OCI-LY7 (cell line): ENCODE results near the gene CYP20A1. TPM values are rescaled to one million over a fixed set of nuclear protein-coding genes. Genes with fewer than 3 reads are reported as not detected.
A peak's percentile ranks its signal among the peaks of the same experiment; 100 is the strongest.

Source experiments
- BruUV-seq: library from RNA; stranded (reverse); fragments of 400-500 nt; replicated peaks from 2 replicates; lab custom pipeline; 2021; lab: Mats Ljungman, UMichigan
- CTCF ChIA-PET: fragments of 300-600 bp; sonication (Branson Sonifier 250); formaldehyde crosslinking; loops from one replicate; lab custom pipeline; 2022; ENCODE audit warnings: antibody characterized with exemption; ENCODE audit not compliant: unreplicated experiment; lab: Charles Lee
- POLR2A ChIA-PET: fragments of 300-600 bp; sonication (Branson Sonifier 250); formaldehyde crosslinking; loops from one replicate; lab custom pipeline; 2022; ENCODE audit warnings: antibody characterized with exemption; lab: Charles Lee
- DNase-seq: peaks from one replicate; pipeline ENCODE4 v3.0.0-alpha.2; 2015; ENCODE audit warnings: low spot score
- H2AFZ ChIP-seq: fragments of 200-600 bp; sonication (generic), shearing (Covaris generic); 2 replicates; pipeline ENCODE4 v1.6.1; 2014; ENCODE audit warnings: mild to moderate bottlenecking, antibody characterized with exemption, low read length, moderate library complexity
- H3K27ac ChIP-seq: fragments of 200-600 bp; sonication (generic); 2 replicates; pipeline ENCODE4 v1.5.1; 2014; ENCODE audit warnings: mixed run types, low read depth, mild to moderate bottlenecking, moderate library complexity, low read length, inconsistent platforms; ENCODE audit not compliant: poor library complexity, severe bottlenecking
- H3K36me3 ChIP-seq: fragments of 200-600 bp; sonication (generic); 2 replicates; pipeline ENCODE4 v1.6.1; 2014; ENCODE audit warnings: mild to moderate bottlenecking, antibody characterized with exemption, low read length, moderate library complexity, mixed read lengths; ENCODE audit not compliant: insufficient read depth
- H3K4me1 ChIP-seq: fragments of 200-600 bp; sonication (generic); 2 replicates; pipeline ENCODE4 v1.5.1; 2014; ENCODE audit warnings: mild to moderate bottlenecking, low read length; ENCODE audit not compliant: insufficient read depth, poor library complexity, severe bottlenecking
- H3K4me2 ChIP-seq: fragments of 200-600 bp; sonication (generic); 2 replicates; pipeline ENCODE4 v1.6.1; 2014; ENCODE audit warnings: mild to moderate bottlenecking, low read length
- H3K4me3 ChIP-seq: fragments of 200-600 bp; sonication (generic); 2 replicates; pipeline ENCODE4 v1.5.1; 2014; ENCODE audit warnings: mild to moderate bottlenecking, low read depth, low read length; ENCODE audit not compliant: poor library complexity, severe bottlenecking
- H3K79me2 ChIP-seq: fragments of 200-600 bp; sonication (generic); 2 replicates; pipeline ENCODE4 v1.6.1; 2016; ENCODE audit warnings: low read depth, mild to moderate bottlenecking, low read length, moderate library complexity, mixed read lengths; ENCODE audit not compliant: insufficient read depth
- H3K9me2 ChIP-seq: fragments of 200-600 bp; sonication (generic); 2 replicates; pipeline ENCODE4 v1.6.1; 2016; ENCODE audit warnings: mild to moderate bottlenecking, low read length, mixed read lengths; ENCODE audit not compliant: insufficient read depth
- H3K9me3 ChIP-seq: fragments of 200-600 bp; sonication (generic); 2 replicates; pipeline ENCODE4 v1.6.1; 2014; ENCODE audit warnings: mild to moderate bottlenecking, mixed run types, low read length, mixed read lengths
- H4K20me1 ChIP-seq: fragments of 200-600 bp; sonication (generic); 2 replicates; pipeline ENCODE4 v1.6.1; 2014; ENCODE audit warnings: mild to moderate bottlenecking, antibody characterized with exemption, low read length, moderate library complexity, mixed read lengths; ENCODE audit not compliant: insufficient read depth
- EZH2phosphoT487 ChIP-seq: fragments of 200-600 bp; sonication (generic); IDR thresholded peaks from 2 replicates; pipeline ENCODE4 v1.6.1; 2018; ENCODE audit warnings: low read depth, borderline replicate concordance, mild to moderate bottlenecking, mixed run types, antibody characterized with exemption, low read length, moderate library complexity, mixed read lengths
- intact Hi-C: fragments of 100-400 bp; cut with micrococcal nuclease; formaldehyde crosslinking; loops from one replicate; pipeline ENCODE4 v1.10.0; 2022; ENCODE audit not compliant: unreplicated experiment
- total RNA-seq, 2 experiments: library from RNA; depleted of rRNA in 1 of 2; stranded (reverse); fragments of >200 nt in 1 of 2; shearing (Covaris generic) in 1 of 2; gene quantifications; 2 replicates each; pipeline ENCODE4 v1.2.3, GENCODE V29; 2014 to 2022
- TF ChIP-seq, protein P1 (sequence below): fragments of 200-600 bp; sonication (generic); conservative IDR thresholded peaks from 2 replicates; pipeline ENCODE4 v1.5.1; 2014; ENCODE audit warnings: mild to moderate bottlenecking, antibody characterized with exemption, low read length, moderate library complexity, mixed read lengths

The CYP20A1 gene
- total RNA-seq, 2 experiments from 2014 or later, result 14.7 to 20.3 TPM

DNA sequence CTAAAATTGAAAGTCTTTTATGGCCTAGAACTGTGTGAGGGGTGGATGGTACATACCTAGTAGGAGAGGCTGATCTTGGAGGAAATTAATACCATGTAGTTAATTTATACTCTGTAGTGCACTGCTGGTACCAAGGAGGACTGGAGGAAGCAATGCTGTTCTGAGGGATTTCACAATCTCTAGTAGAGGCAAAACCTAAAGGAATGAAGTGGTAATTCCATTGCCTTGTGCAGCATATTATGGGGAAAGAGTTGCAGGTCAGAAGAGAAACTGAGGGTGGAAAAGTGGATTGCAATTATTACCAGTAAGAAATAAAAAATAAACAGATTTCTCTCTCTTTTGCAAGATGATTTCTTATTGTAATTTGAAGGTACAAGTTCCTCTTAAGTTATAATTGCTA, 91.6 kb downstream of the CYP20A1 start:
- Histone ChIP-seq H3K4me2 (peak overlapping the region; percentile 95), H3K4me3 (peak overlapping the region; percentile 83), H3K9me2 (no peaks in the 10 kb centered on the region), H3K9me3 (no peaks in the 10 kb centered on the region), H3K4me1 (peaks cover 30% of the 10 kb centered on the region), H3K27ac (no peak overlapping the region), H3K79me2 (peaks cover 49% of the 10 kb centered on the region), H4K20me1 (peaks cover 3% of the 10 kb centered on the region; the same call in 1 of the 2 replicates), H2AFZ (no peak overlapping the region), H3K36me3 (peaks cover 8% of the 10 kb centered on the region)
- POLR2A ChIA-PET, result interaction anchor here (0.7 to 1.2 kb wide), 2 partner anchors 35 to 91 kb away, joined by 3 read pairs; no protein-coding TSS in a partner anchor
- intact Hi-C loops, result no loop called here
- CTCF ChIA-PET, result no interaction called here
- DNase-seq, result no peak
- TF ChIP-seq, protein P1, sequence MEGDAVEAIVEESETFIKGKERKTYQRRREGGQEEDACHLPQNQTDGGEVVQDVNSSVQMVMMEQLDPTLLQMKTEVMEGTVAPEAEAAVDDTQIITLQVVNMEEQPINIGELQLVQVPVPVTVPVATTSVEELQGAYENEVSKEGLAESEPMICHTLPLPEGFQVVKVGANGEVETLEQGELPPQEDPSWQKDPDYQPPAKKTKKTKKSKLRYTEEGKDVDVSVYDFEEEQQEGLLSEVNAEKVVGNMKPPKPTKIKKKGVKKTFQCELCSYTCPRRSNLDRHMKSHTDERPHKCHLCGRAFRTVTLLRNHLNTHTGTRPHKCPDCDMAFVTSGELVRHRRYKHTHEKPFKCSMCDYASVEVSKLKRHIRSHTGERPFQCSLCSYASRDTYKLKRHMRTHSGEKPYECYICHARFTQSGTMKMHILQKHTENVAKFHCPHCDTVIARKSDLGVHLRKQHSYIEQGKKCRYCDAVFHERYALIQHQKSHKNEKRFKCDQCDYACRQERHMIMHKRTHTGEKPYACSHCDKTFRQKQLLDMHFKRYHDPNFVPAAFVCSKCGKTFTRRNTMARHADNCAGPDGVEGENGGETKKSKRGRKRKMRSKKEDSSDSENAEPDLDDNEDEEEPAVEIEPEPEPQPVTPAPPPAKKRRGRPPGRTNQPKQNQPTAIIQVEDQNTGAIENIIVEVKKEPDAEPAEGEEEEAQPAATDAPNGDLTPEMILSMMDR, result no peak
- TF ChIP-seq EZH2phosphoT487, result no peak
- BruUV-seq, result no TSS peak

DNA sequence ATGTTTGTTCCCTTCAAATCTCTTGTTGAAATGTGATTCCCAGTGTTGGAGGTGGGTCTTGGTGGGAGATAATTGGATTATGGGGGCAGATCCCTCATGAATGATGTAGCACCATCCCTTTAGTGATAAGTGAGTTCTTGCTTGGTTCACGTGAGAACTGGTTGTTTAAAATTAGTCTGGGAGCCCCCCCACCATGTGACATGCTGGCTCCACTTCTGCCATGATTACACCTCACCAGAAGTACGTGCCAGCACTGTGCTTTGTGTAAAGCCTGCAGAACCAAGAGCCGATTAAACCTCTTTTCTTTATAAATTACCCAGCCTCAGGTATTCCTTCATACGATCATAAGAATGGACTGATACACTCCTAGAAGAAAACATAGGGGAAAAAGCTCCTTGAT, 99.5 kb downstream of the CYP20A1 start:
- H3K4me1 ChIP-seq, result no peaks in the 10 kb centered on the region
- H3K4me2 ChIP-seq, result no peak overlapping the region
- H3K9me3 ChIP-seq, result peaks cover 7% of the 10 kb centered on the region; the same call in 1 of the 2 replicates
- no peak overlapping the region for H2AFZ ChIP-seq
- POLR2A ChIA-PET, result interaction anchor here (0.7 kb wide), 1 partner anchor 123 kb away, joined by 3 read pairs; no protein-coding TSS in a partner anchor
- peaks cover 4% of the 10 kb centered on the region; the same call in 1 of the 2 replicates for H4K20me1 ChIP-seq
- H3K79me2 ChIP-seq, result peaks cover 32% of the 10 kb centered on the region
- no TSS peak for BruUV-seq
- TF ChIP-seq, protein P1, result no peak
- no peak for TF ChIP-seq EZH2phosphoT487
- H3K4me3 ChIP-seq, result no peak overlapping the region
- DNase-seq, result no peak
- H3K9me2 ChIP-seq, result no peaks in the 10 kb centered on the region
- peaks cover 29% of the 10 kb centered on the region for H3K36me3 ChIP-seq
- H3K27ac ChIP-seq, result no peak overlapping the region
- intact Hi-C loops, result no loop called here
- CTCF ChIA-PET, result no interaction called here

DNA sequence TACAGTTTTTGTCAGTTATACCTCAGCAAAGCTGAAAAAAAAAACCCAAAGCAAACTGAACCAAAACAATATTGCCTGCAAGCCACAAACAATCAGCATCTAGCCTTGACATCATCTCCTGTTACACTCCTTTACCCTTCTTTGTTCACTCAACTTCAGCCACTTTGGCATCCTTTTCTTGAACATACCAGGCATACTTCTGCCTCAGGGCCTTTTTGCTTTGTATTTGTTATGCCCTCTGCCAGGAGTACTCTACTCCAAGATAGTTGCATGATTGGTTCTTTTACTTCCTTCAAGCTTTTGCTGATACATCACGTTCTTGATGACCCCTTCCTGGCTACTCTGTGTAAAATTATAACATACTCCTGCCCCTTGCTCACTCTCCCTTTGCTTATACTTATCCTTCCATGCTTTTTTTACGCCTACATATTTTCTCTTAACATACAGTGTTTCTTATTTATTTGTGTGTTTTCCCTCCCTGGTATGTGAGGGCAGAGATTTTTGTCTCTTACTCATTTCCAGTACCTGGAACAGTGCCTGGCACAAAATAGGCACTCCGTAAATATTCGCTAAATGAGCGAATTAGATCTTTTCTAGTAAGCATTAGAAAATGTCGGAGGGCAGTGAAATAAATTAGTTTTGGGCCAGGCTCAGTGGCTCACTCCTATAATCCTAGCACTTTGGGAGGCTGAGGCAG, 102.1 kb downstream of the CYP20A1 start:
- no peaks in the 10 kb centered on the region for H3K9me2 ChIP-seq
- TF ChIP-seq EZH2phosphoT487, result no peak
- TF ChIP-seq, protein P1, result no peak
- CTCF ChIA-PET, result no interaction called here
- H3K4me1 ChIP-seq, result no peaks in the 10 kb centered on the region
- peaks cover 25% of the 10 kb centered on the region for H3K79me2 ChIP-seq
- no TSS peak for BruUV-seq
- H2AFZ ChIP-seq, result no peak overlapping the region
- intact Hi-C loops, result no loop called here
- no peak overlapping the region for H3K4me2 ChIP-seq
- no peak overlapping the region for H3K27ac ChIP-seq
- peaks cover 27% of the 10 kb centered on the region for H3K36me3 ChIP-seq
- H4K20me1 ChIP-seq, result peaks cover 4% of the 10 kb centered on the region; the same call in 1 of the 2 replicates
- peaks cover 7% of the 10 kb centered on the region; the same call in 1 of the 2 replicates for H3K9me3 ChIP-seq
- no peak for DNase-seq
- H3K4me3 ChIP-seq, result no peak overlapping the region
- POLR2A ChIA-PET, result no interaction called here
